GM18526 (cell line): ENCODE measurements around the gene SEMA6A.

Experiments
- POLR2A ChIP-seq: IDR thresholded peaks from 3 replicates; pipeline ENCODE4 v1.6.1; 2011; ENCODE audit not compliant: insufficient read length; ENCODE audit errors: extremely low read depth

Gene SEMA6A, protein sequence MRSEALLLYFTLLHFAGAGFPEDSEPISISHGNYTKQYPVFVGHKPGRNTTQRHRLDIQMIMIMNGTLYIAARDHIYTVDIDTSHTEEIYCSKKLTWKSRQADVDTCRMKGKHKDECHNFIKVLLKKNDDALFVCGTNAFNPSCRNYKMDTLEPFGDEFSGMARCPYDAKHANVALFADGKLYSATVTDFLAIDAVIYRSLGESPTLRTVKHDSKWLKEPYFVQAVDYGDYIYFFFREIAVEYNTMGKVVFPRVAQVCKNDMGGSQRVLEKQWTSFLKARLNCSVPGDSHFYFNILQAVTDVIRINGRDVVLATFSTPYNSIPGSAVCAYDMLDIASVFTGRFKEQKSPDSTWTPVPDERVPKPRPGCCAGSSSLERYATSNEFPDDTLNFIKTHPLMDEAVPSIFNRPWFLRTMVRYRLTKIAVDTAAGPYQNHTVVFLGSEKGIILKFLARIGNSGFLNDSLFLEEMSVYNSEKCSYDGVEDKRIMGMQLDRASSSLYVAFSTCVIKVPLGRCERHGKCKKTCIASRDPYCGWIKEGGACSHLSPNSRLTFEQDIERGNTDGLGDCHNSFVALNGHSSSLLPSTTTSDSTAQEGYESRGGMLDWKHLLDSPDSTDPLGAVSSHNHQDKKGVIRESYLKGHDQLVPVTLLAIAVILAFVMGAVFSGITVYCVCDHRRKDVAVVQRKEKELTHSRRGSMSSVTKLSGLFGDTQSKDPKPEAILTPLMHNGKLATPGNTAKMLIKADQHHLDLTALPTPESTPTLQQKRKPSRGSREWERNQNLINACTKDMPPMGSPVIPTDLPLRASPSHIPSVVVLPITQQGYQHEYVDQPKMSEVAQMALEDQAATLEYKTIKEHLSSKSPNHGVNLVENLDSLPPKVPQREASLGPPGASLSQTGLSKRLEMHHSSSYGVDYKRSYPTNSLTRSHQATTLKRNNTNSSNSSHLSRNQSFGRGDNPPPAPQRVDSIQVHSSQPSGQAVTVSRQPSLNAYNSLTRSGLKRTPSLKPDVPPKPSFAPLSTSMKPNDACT

DNA sequence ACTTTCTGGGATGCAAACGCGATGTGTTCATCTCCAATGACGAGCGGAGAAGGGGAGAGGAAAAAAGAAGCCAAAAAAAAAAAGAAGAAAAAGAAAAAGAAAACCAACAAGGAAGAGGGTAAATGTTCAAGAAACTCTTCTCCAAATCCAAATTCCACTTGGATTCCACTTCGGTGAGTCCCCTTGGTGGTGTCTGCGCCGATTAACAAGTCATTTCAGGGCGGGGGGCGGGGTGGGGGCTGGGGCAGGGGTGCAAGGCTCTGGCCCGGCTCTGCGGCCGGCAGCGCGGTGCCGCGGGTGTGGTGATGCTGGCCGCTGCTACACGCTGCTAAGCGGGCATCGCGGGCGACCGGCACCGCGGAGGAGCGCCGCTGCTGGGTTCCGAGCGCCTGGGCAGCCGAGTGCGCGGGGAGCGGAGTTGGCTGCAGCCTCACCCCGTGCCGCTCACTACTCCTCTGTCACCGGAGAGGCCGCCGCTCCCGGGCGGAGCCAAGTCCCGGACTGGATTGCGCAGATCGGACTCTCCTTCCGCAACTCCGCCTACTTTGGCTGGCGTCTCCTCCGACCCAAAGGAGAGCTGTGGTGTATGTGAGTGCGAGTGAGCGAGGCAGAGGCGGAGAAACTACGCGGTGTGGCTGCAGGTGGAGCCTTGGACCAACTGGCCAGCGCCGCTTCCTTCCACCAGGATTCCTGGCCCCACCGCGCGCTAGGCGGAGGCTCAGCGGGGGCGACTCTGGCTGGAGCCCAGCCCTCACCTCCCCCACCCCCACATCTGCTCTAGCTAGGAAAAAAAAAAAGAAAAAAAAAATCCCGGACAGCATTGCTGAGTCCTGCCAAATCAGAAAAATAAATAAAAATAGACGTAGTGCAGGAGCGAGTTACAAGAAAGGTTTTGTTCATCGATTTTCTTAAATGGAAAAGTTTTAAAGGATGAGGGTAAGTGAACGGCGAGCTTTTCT, at the start of gene SEMA6A:
SEMA6A (minus strand) TSS at position 457 of the 959 bp plus-strand sequence. CDS start 69,879 bp downstream, outside the sequence.
- peak; percentile 75 for TF ChIP-seq POLR2A

DNA sequence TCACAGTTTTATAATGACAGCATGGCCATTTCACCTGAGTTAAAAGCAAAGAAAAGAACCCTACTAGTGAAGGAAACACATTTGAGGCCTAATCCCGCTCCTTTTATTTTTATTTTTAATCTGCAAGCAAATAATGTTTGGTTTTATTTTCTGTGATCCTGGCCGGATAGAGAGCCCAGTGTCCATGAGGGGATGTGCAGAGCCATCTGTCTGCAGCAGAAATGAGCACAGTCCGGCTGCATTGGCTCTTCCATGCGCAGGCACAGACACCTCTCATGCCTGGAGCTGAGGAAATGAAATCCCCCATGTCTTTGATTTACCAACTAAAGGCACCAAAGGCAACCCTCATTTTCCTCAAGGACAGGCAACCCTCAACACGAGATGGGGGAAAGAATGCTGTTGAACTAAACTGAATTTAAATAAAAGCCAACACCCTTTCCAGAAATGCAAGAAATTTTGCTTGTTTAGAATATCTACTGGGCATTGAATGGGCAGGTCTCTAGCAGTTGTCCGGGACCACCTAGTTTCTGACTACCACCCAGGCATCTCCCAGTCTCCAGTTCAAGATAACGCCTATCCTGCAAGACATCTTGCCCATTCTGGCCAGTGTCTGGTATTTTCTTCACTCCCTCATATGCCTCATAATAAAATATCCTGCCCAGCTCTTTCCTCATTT, 47.9 kb upstream of the SEMA6A start:
- no peak for TF ChIP-seq POLR2A

DNA sequence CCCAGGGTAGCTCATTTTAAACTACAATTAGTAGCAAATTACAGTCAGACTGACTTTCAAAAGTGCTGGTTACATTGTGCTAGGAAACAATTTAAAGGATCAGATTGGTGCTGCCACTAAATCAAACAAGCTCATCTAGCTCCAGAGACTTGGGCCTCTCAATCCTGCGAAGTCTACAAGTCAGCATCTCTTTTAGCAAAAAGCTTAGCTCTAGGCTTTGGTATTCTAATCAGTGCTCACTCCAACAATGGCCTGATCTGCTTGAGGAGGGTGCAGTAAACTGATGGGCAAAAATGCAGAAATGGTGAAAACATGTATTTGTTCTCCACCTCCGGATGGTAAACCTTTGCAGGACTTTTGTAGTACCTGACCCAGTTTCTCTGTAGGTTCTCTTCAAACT, 47.0 kb upstream of the SEMA6A start:
- no peak for TF ChIP-seq POLR2A

DNA sequence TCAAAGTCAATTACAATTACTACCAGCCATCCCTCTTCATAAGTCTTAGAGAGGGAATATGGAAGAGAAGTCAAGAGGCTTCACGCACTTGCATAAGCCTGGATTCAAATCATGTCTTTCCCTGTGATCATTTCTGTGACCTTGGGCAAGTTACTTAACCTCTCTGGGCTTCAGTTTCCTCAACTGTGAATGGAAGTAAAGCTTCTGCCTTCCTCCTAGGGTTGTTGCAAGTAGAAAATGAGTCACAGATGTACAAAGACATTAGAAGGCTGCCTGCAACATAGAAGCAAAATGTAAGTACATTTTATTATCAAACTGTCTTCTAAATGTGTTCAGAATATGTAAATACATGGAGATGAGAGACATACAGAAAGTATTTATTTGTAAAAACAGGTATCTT, 42.3 kb upstream of the SEMA6A start:
- TF ChIP-seq POLR2A: no peak

DNA sequence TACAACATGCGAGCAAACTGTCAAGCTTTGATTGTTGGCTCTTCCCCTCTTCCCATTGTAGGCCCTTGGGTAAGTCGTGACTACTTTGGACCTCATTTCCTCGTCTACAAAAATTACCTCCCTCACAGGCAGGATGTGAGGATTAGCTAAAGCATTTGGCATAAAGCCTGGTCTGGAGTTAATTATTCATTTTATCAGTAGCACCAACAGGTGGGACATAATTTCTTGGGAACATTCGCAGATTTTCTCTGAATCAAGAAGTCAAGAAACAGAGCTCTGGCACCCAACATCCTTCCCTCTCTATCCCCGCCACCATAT, 39.9 kb upstream of the SEMA6A start:
- no peak for TF ChIP-seq POLR2A

DNA sequence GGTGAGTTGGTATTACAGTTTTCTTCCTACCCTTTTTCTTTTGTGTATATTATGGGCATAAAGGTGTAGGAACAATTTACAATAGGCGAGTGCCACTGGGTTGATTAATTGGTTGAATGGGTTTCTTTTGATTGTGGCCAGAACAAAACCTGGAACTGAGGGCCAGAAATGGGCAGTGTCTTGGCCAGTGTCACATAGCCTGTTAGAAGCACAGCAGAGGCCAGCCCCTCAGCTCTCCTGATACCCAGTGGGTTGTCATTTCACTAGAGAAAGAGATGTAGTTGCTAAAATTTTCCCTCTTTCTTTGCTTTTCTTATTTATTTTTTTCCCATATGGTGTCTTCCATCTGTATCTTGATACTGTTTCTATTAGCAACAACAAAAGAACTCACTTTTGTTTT, 38.8 kb upstream of the SEMA6A start:
- no peak for TF ChIP-seq POLR2A

DNA sequence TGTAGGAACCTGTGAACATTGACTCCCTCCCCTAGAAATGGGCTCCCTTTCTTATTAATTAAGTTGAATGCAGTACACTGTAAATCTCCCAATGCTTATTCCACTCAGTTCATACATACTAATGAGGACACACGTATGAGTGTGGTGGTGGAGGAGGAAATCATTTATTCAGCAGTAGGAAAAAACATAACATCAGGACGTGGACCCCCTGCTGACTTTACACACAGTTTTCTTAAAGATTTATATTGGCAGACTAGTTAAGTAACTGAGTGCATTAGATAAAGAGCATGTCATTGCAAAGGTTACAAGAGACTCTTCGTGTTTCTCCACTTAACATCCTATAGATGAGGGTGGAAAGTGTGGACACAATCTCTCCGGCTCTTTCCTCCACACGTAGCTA, 37.8 kb upstream of the SEMA6A start:
- TF ChIP-seq POLR2A: no peak

DNA sequence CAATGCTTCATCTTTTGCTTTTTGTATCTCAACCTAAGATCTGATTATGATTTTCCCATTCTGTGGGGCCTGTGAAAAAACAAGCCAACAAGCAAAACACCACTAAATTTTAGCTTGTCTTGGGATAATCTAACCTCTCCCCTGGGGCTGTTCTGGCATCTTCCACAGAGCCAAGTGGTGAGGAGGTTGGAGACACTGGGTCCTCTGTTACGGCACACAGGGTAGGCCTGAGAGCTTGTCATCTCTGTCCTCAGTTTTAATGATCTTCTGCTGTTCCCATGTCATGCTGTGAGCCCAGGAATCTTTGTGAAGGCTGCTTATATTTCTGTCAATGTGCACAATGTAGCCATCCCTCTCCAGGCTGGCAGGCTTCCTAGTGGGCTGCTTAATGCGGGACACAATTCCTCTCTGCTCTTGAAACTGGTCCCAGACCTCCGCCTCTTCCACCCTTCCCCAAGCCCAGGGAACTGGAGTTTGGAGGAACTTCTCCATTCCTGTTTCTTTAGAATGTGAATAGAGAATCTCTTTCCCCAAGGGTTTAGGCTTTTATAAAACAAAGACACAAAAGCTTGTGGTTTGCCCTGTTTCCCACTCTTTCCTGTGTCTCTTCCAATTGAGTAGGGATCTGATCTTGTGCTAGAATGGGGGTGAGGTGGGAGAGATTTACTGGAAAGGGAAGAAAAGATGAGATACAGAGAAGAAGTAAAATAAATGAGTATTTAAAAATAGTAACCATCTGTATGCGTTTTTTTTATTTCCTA, 30.9 kb upstream of the SEMA6A start:
- no peak for TF ChIP-seq POLR2A

DNA sequence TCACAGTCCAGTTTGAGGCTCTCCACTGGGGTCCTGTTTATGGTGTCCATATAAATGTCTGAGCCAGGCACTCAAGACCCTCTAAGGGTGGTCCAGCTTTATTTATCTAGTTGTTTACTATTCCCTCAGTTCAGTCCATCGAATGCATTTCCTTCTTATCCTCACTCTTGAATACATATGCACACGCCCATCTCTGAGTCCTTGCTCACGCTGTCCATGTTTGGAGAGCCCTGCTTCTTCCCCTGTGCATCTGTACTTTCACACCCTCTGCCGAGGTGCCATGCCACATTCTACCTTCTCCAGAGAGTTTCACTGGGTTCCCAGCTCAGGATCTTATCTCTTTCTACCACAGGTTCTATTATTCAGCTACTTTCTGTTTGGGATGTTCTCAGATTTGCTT, 30.2 kb upstream of the SEMA6A start:
- TF ChIP-seq POLR2A: no peak

DNA sequence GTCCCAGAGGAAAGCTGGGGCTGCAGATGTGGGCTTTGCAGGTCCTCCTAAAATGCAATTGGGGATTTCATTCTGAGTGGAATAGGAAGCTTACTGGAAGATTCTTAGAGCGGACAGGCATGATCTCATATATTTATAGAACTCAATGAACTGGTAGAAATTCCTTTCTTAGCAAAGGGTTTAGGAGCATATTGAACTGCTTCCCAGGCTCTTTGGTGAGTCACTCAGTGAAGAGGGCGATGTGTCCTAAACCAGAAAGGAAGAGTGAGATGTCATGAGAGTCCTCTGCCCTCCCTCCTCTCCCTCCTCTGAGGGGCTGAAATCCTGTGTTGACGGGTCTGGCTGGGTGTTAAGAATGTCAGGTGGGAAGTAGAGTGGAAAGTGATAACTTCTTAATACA, 26.3 kb upstream of the SEMA6A start:
- TF ChIP-seq POLR2A: no peak

DNA sequence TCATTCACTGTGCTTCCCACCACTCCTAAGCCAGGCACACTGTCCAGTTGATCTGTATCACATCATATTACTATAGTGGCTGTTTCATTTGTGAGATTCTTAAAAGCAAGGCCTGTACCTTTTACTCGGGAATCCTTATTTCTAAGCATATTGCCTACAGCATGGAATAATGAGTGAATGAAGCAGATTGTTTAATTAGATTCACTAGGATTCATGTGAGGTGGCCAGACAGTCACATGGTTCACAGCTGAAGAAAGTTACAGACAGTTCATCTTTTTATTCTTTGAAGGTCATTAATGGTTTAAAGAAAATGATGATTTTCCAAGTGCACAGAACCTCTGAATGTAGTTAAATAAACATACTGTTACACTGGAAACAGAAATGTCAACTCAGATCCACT, 24.3 kb upstream of the SEMA6A start:
- TF ChIP-seq POLR2A: no peak

DNA sequence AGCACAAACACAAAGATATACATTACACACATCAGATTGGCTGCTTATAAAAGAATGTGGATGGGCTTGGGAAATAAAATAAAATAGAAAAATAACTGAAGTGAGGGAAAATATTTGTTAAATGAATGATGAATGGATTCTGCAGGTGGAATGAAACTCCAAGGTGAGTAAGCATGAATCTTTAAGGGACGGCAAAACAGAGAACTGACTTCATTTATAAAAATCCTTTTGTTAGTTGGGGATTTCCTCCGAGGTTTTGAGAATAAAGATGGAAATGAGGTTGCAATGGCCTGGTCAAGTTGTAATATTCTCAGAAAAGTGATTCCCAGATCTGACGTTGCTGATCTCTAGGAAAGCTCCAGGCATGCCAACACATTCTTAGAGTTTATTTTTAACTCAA, 20.9 kb upstream of the SEMA6A start:
- TF ChIP-seq POLR2A: no peak

DNA sequence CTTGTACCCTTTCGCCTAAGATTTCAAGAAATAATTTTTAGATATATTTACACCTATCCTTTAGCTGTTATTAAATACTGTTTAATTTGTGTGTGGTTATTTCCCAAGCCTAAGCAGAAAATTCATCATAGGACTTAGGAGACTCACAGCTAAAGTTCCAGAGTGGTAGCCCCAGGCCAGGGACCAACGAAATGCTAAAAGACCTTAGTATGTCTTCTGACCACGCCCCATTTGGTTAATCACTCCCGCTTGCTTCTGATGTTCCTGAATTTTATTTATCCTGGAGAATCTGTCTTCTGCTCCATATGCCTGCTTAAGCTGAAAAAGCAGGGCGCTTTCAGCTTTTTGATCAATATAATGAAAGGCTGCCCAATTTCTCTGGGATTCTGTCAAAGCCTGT, 18.7 kb upstream of the SEMA6A start:
- TF ChIP-seq POLR2A: no peak

DNA sequence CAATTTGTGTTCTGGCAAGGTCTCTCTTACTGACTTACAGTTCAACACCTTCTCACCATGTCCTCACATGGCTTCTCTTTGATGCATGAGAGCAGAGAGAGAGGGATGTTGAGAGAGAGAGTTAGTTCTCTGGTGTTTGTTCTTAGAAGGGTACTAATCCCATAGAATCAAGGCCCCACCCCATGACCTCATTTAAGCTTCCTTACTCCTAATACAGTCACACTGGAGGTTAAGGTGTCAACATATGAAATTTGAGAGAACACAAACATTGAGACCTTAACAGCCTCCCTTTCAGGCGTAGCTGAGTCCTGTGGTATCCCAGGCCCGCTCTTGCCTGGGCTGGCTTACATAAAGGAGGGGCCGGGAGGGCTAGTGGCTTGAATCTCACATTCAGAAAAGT, 10.6 kb upstream of the SEMA6A start:
- TF ChIP-seq POLR2A: no peak
